ENCODE results near the gene TBX20. TPM values are rescaled to one million over a fixed set of nuclear protein-coding genes. Genes with fewer than 3 reads are reported as not detected.

TBX20 gene
- total RNA-seq, 1 experiment from 2014 or later: not detected

- H3K4me1 Mint-ChIP-seq (ENCODE audit: insufficient read depth, unreplicated experiment): no peaks in the 10 kb centered on the region
- no peak overlapping the region for H3K4me3 Mint-ChIP-seq (ENCODE audit: unreplicated experiment)
- intact Hi-C loops (cut with micrococcal nuclease): no loop called here
- no peaks in the 10 kb centered on the region for H3K36me3 Mint-ChIP-seq (ENCODE audit: insufficient read depth, unreplicated experiment)
- ChIA-PET CTCF (interaction anchor here (0.9 kb wide), 1 partner anchor 277 kb away, joined by 6 read pairs; no protein-coding TSS in a partner anchor), POLR2A (no interaction called here)
- no peak for TF ChIP-seq CTCF (IDR thresholded peaks at IDR 0.05; ENCODE audit: unreplicated experiment)
- no peaks in the 10 kb centered on the region for H3K9me3 Mint-ChIP-seq (ENCODE audit: unreplicated experiment)
- H3K27me3 Mint-ChIP-seq (ENCODE audit: insufficient read depth, unreplicated experiment): peaks cover 54% of the 10 kb centered on the region
- H3K27ac Mint-ChIP-seq (ENCODE audit: low read depth, unreplicated experiment): no peak overlapping the region
- no TSS peak for BruUV-seq (replicated peaks)
- no peak for DNase-seq (ENCODE audit: unreplicated experiment)
Observed at GRCh38 chr7:35261041-35261440, 7.1 kb upstream of the TBX20 start.

GRCh38 chr7:35260246-35260645, 6.3 kb upstream of the TBX20 start:
- Mint-ChIP-seq H3K4me1 (ENCODE audit: insufficient read depth, unreplicated experiment) (no peaks in the 10 kb centered on the region), H3K27me3 (ENCODE audit: insufficient read depth, unreplicated experiment) (peaks cover 54% of the 10 kb centered on the region)

GRCh38 chr7:35259523-35259908, 5.6 kb upstream of the TBX20 start:
- POLR2A ChIA-PET: interaction anchor here (0.5 kb wide), 1 partner anchor 203 kb away, joined by 3 read pairs; no protein-coding TSS in a partner anchor
- H3K27ac Mint-ChIP-seq (ENCODE audit: low read depth, unreplicated experiment): no peak overlapping the region
- peaks cover 54% of the 10 kb centered on the region for H3K27me3 Mint-ChIP-seq (ENCODE audit: insufficient read depth, unreplicated experiment)
- H3K4me1 Mint-ChIP-seq (ENCODE audit: insufficient read depth, unreplicated experiment): no peaks in the 10 kb centered on the region
- H3K36me3 Mint-ChIP-seq (ENCODE audit: insufficient read depth, unreplicated experiment): no peaks in the 10 kb centered on the region
- TF ChIP-seq CTCF (IDR thresholded peaks at IDR 0.05; ENCODE audit: unreplicated experiment): no peak
- H3K9me3 Mint-ChIP-seq (ENCODE audit: unreplicated experiment): no peaks in the 10 kb centered on the region
- H3K4me3 Mint-ChIP-seq (ENCODE audit: unreplicated experiment): no peak overlapping the region
- CTCF ChIA-PET: no interaction called here
- BruUV-seq (replicated peaks): no TSS peak
- intact Hi-C loops (cut with micrococcal nuclease): no loop called here
- no peak for DNase-seq (ENCODE audit: unreplicated experiment)

More at GRCh38 chr7:35260246-35260645, 6.3 kb upstream of the TBX20 start:
- no peaks in the 10 kb centered on the region for H3K9me3 Mint-ChIP-seq (ENCODE audit: unreplicated experiment)
- no peak overlapping the region for H3K4me3 Mint-ChIP-seq (ENCODE audit: unreplicated experiment)
- BruUV-seq (replicated peaks): no TSS peak
- DNase-seq (ENCODE audit: unreplicated experiment): no peak
- CTCF ChIA-PET: interaction anchor here (0.9 kb wide), 1 partner anchor 277 kb away, joined by 6 read pairs; no protein-coding TSS in a partner anchor
- POLR2A ChIA-PET: no interaction called here
- no peak for TF ChIP-seq CTCF (IDR thresholded peaks at IDR 0.05; ENCODE audit: unreplicated experiment)
- no peak overlapping the region for H3K27ac Mint-ChIP-seq (ENCODE audit: low read depth, unreplicated experiment)
- intact Hi-C loops (cut with micrococcal nuclease): no loop called here
- H3K36me3 Mint-ChIP-seq (ENCODE audit: insufficient read depth, unreplicated experiment): no peaks in the 10 kb centered on the region

GRCh38 chr7:35258868-35259522, 5.1 kb upstream of the TBX20 start:
- no peak for TF ChIP-seq CTCF (IDR thresholded peaks at IDR 0.05; ENCODE audit: unreplicated experiment)
- H3K4me1 Mint-ChIP-seq (ENCODE audit: insufficient read depth, unreplicated experiment): no peaks in the 10 kb centered on the region
- no peak for DNase-seq (ENCODE audit: unreplicated experiment)
- no peak overlapping the region for H3K4me3 Mint-ChIP-seq (ENCODE audit: unreplicated experiment)
- no TSS peak for BruUV-seq (replicated peaks)
- POLR2A ChIA-PET: interaction anchor here (0.5 kb wide), 1 partner anchor 203 kb away, joined by 3 read pairs; no protein-coding TSS in a partner anchor
- peaks cover 50% of the 10 kb centered on the region for H3K27me3 Mint-ChIP-seq (ENCODE audit: insufficient read depth, unreplicated experiment)
- H3K36me3 Mint-ChIP-seq (ENCODE audit: insufficient read depth, unreplicated experiment): no peaks in the 10 kb centered on the region
- H3K27ac Mint-ChIP-seq (ENCODE audit: low read depth, unreplicated experiment): no peak overlapping the region
- no peaks in the 10 kb centered on the region for H3K9me3 Mint-ChIP-seq (ENCODE audit: unreplicated experiment)
- intact Hi-C loops (cut with micrococcal nuclease): no loop called here
- CTCF ChIA-PET: no interaction called here

Measured in MCF 10A (cell line).